ENCODE data around the gene FGGY.

DNA sequence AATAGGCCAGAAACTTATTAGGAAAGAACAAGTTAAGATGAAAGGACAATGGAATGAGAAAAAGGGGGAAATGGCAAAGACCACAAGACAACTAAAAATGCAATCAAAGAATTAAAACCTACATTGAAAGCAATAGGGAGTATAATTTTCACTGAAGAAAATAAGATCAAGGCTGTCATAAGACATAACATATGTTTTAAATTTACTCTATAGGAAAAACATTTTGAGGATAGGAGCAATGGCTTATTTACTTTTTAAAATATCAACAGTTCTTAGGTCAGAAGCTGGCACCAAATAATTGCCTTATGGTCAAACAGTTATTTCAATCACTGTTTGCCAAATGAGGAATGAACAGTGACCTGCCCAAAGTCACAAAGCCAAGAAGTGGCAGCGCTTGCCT is 346.6 kb downstream of the FGGY start:
- TF ChIP-seq, protein P1, sequence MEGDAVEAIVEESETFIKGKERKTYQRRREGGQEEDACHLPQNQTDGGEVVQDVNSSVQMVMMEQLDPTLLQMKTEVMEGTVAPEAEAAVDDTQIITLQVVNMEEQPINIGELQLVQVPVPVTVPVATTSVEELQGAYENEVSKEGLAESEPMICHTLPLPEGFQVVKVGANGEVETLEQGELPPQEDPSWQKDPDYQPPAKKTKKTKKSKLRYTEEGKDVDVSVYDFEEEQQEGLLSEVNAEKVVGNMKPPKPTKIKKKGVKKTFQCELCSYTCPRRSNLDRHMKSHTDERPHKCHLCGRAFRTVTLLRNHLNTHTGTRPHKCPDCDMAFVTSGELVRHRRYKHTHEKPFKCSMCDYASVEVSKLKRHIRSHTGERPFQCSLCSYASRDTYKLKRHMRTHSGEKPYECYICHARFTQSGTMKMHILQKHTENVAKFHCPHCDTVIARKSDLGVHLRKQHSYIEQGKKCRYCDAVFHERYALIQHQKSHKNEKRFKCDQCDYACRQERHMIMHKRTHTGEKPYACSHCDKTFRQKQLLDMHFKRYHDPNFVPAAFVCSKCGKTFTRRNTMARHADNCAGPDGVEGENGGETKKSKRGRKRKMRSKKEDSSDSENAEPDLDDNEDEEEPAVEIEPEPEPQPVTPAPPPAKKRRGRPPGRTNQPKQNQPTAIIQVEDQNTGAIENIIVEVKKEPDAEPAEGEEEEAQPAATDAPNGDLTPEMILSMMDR (IDR thresholded peaks at IDR 0.05): no peak
- TF ChIP-seq POLR2A (IDR thresholded peaks at IDR 0.05; ENCODE audit: low read depth) (no peak), POLR2AphosphoS5 (IDR thresholded peaks at IDR 0.05) (no peak), EP300 (IDR thresholded peaks at IDR 0.05) (no peak)

Data from esophagus muscularis mucosa (tissue), 4 donors.